Measurements from ENCODE around the gene PCBP1. TPM values are rescaled to one million over a fixed set of nuclear protein-coding genes. Genes with fewer than 3 reads are reported as not detected.
"Not testable (repeated sequence)": the region's sequence is repeated elsewhere in the genome, so short reads cannot be mapped to it uniquely, and the experiment has no call there.

PCBP1 gene
- total RNA-seq, 2 donors from 2014 or later, result 97.9 to 128 TPM

- TF ChIP-seq POLR2A (IDR thresholded peaks at IDR 0.05), result no peak
- TF ChIP-seq, protein P1, sequence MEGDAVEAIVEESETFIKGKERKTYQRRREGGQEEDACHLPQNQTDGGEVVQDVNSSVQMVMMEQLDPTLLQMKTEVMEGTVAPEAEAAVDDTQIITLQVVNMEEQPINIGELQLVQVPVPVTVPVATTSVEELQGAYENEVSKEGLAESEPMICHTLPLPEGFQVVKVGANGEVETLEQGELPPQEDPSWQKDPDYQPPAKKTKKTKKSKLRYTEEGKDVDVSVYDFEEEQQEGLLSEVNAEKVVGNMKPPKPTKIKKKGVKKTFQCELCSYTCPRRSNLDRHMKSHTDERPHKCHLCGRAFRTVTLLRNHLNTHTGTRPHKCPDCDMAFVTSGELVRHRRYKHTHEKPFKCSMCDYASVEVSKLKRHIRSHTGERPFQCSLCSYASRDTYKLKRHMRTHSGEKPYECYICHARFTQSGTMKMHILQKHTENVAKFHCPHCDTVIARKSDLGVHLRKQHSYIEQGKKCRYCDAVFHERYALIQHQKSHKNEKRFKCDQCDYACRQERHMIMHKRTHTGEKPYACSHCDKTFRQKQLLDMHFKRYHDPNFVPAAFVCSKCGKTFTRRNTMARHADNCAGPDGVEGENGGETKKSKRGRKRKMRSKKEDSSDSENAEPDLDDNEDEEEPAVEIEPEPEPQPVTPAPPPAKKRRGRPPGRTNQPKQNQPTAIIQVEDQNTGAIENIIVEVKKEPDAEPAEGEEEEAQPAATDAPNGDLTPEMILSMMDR (IDR thresholded peaks at IDR 0.05), result no peak
- DNase-seq (no peak), ATAC-seq (no peak)
- intact Hi-C loops (cut with DNase I), result loop anchor here (10.0 kb wide), 1 partner anchor 112 kb away; no protein-coding TSS in a partner anchor
- Histone ChIP-seq H3K27me3 (no peaks in the 10 kb centered on the region), H3K36me3 (replicated peaks in 1 of 2; ENCODE audit: insufficient read depth in 1 of 2, low read depth in 2 of 2) (no peaks in the 10 kb centered on the region), H3K27ac (peak overlapping the region in 1 of 4 donors; percentile 43), H3K4me1 (no peaks in the 10 kb centered on the region), H3K4me3 (no peak overlapping the region), H3K9me3 (no peaks in the 10 kb centered on the region)
- WGBS, 2 donors, result 33 to 83% methylated on average over 2 of the region's 2 CpGs
Observed at GRCh38 chr2:70046534-70046933, 40.7 kb upstream of the PCBP1 start.

GRCh38 chr2:70047451-70047850, 39.8 kb upstream of the PCBP1 start:
- no peaks in the 10 kb centered on the region for H3K9me3 ChIP-seq
- H3K4me1 ChIP-seq, result no peaks in the 10 kb centered on the region
- DNase-seq, result peak in 1 of 4 donors; percentile 16
- no peak for ATAC-seq
- no peak for TF ChIP-seq POLR2A (IDR thresholded peaks at IDR 0.05)
- TF ChIP-seq, protein P1 (IDR thresholded peaks at IDR 0.05), result no peak
- intact Hi-C loops (cut with DNase I), result loop anchor here (10.0 kb wide), 1 partner anchor 113 kb away; no protein-coding TSS in a partner anchor
- H3K4me3 ChIP-seq, result no peak overlapping the region
- no peaks in the 10 kb centered on the region for H3K27me3 ChIP-seq
- peak overlapping the region in 1 of 4 donors; percentile 43 for H3K27ac ChIP-seq
- no peaks in the 10 kb centered on the region for H3K36me3 ChIP-seq (replicated peaks in 1 of 2; ENCODE audit: insufficient read depth in 1 of 2, low read depth in 2 of 2)
- 87 to 89% methylated on average over 5 of the region's 5 CpGs for WGBS, 2 donors

DNA sequence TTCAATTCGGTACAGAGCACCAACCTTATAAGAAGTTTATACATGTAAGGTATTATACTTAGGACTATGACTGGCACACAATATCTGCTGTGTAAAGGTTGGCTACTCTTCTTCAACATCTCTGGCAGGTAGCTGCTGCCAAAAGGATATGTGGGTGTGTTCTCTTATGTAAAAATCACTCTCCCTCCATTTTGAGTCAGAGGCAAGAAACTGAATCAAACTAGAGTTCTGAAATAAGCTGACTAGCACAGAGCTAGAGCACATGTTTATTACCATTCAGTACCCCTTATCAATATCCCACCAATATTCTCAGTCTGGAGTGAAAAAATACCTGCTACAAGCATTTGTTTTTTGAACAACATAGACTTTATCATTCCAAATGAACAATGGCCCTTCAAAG, 38.0 kb upstream of the PCBP1 start:
- H3K9me3 ChIP-seq, result no peaks in the 10 kb centered on the region
- WGBS, 2 donors, result 50 to 90% methylated on average over 1 of the region's 1 CpG
- no peak overlapping the region for H3K4me3 ChIP-seq
- H3K36me3 ChIP-seq (replicated peaks in 1 of 2; ENCODE audit: insufficient read depth in 1 of 2, low read depth in 2 of 2), result no peaks in the 10 kb centered on the region
- TF ChIP-seq, protein P1 (IDR thresholded peaks at IDR 0.05), result no peak
- TF ChIP-seq POLR2A (IDR thresholded peaks at IDR 0.05), result no peak
- H3K27me3 ChIP-seq, result no peaks in the 10 kb centered on the region
- intact Hi-C loops (cut with DNase I), result loop anchor here (10.0 kb wide), 1 partner anchor 114 kb away; no protein-coding TSS in a partner anchor
- DNase-seq (no peak), ATAC-seq (no peak)
- no peak overlapping the region for H3K27ac ChIP-seq
- H3K4me1 ChIP-seq, result no peaks in the 10 kb centered on the region

DNA sequence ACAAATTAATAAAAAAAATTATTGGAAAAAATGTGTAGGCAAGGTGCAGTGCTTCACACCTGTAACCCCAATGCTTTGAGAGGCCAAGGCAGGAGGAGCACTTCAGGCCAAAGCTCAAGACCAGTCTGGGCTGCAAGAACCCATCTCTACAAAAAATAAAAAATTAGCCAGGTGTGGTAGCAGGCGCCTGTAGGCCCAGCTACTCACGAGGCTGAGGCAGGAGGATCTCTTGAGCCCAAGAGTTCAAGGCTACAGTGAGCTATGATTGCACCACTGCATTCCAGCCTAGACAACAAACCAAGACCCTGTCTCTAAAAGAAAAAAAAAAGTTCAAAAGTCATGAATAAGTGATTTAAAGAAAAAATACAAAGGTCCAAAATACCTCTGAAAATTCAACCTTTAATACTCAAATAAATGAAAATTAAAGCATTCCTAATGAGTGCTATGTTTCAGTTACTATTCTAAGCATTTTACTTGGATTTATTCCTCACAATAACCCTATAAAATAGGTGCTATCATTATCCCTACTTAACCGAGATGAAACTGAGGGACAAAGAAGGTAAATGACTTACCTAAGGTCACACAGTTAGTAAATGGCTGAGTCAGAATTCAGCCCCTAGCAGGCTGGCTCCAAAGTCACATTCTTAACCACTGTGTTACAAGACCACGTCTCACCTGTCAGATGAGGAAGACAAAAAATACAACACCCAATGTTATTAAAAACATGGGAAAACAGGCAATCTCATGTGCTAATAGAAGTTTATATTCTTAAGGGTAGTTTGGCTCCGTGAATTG, 36.4 kb upstream of the PCBP1 start:
- ATAC-seq (no peak), DNase-seq (no peak)
- Histone ChIP-seq H3K4me1 (no peaks in the 10 kb centered on the region), H3K36me3 (replicated peaks in 1 of 2; ENCODE audit: insufficient read depth in 1 of 2, low read depth in 2 of 2) (peaks cover 0 to 5% of the 10 kb centered on the region in 2 donors), H3K27me3 (no peaks in the 10 kb centered on the region), H3K4me3 (no peak overlapping the region), H3K27ac (no peak overlapping the region), H3K9me3 (no peaks in the 10 kb centered on the region)
- TF ChIP-seq POLR2A (IDR thresholded peaks at IDR 0.05), result no peak
- TF ChIP-seq, protein P1 (IDR thresholded peaks at IDR 0.05), result no peak
- 74 to 76% methylated on average over 5 of the region's 5 CpGs for WGBS, 2 donors
- intact Hi-C loops (cut with DNase I), result no loop called here

- H3K36me3 ChIP-seq (replicated peaks in 1 of 2; ENCODE audit: insufficient read depth in 1 of 2, low read depth in 2 of 2); intact Hi-C loops (cut with DNase I); H3K4me1 ChIP-seq; H3K27ac ChIP-seq; ATAC-seq; DNase-seq; H3K4me3 ChIP-seq; H3K9me3 ChIP-seq; H3K27me3 ChIP-seq: not testable (repeated sequence)
- WGBS, 2 donors, result 94% methylated on average over 4 of the region's 4 CpGs
Observed at GRCh38 chr2:70055259-70055658, 32.0 kb upstream of the PCBP1 start.

All from body of pancreas (tissue), 4 donors.